ENCODE measurements around the gene FOLR2. TPM values are rescaled to one million over a fixed set of nuclear protein-coding genes. Genes with fewer than 3 reads are reported as not detected.

The FOLR2 gene
- total RNA-seq, 1 experiment from 2014 or later: not detected

- ATAC-seq: peak; percentile 96
- peak; percentile 54 for DNase-seq (ENCODE audit: low read depth, low spot score)
- Histone ChIP-seq H3K36me3 (ENCODE audit: control insufficient read depth in 1 of 2, insufficient read depth in 2 of 2, low read length in 2 of 2) (no peaks in the 10 kb centered on the region), H3K27ac (ENCODE audit: low read depth, low read length) (no peak within 1 kb of the TSS), H3K4me3 (replicated peaks in 1 of 2; ENCODE audit: low read depth in 1 of 2, low read length in 2 of 2) (0 out of 4 replicates have a peak within 1 kb of the TSS, but pooled peaks of 1 of the 2 experiments have one; percentile 5), H3K9me2 (ENCODE audit: insufficient read depth) (no peaks in the 10 kb centered on the region), H3K27me3 (ENCODE audit: insufficient read depth, low read length) (no peaks in the 10 kb centered on the region), H3K4me2 (ENCODE audit: low read length) (peak within 1 kb of the TSS; percentile 62), H3K9me3 (ENCODE audit: control insufficient read depth in 1 of 2, insufficient read depth in 1 of 2, low read depth in 1 of 2, low read length in 2 of 2) (no peaks in the 10 kb centered on the region), H4K20me1 (ENCODE audit: insufficient read depth) (no peaks in the 10 kb centered on the region), H3K9ac (ENCODE audit: low read length) (no peak within 1 kb of the TSS), H3K79me2 (ENCODE audit: insufficient read depth, low read length) (no peaks in the 10 kb centered on the region), H2AFZ (ENCODE audit: low read depth, low read length, poor library complexity, severe bottlenecking) (peak within 1 kb of the TSS; percentile 96), H3K4me1 (ENCODE audit: control insufficient read depth in 1 of 2, insufficient read depth in 2 of 2, low read length in 2 of 2) (peaks cover 13 to 20% of the 10 kb centered on the region in 2 experiments)
- no TSS peak for BruUV-seq (replicated peaks)
- CTCF ChIA-PET: no interaction called here
- POLR2A ChIA-PET: interaction anchor here (0.6 kb wide), 1 partner anchor 9 kb away, joined by 3 read pairs; no protein-coding TSS in a partner anchor
- intact Hi-C loops (cut with micrococcal nuclease): no loop called here
- RAD21 ChIA-PET (ENCODE audit: low non-redundant PET in 1 of 2, low total read pairs in 2 of 2, uncharacterized antibody in 2 of 2, unreplicated experiment in 2 of 2): no interaction called here
- TF ChIP-seq CTCF (IDR thresholded peaks at IDR 0.05 in 2 of 3, conservative IDR thresholded peaks at IDR 0.05 in 1 of 3; ENCODE audit: borderline replicate concordance in 1 of 3, insufficient read depth in 1 of 3, low read depth in 2 of 3, low read length in 2 of 3) (no peak), SIN3A (IDR thresholded peaks at IDR 0.05; ENCODE audit: low read depth) (no peak), EZH2phosphoT487 (IDR thresholded peaks at IDR 0.05; ENCODE audit: borderline replicate concordance) (no peak), ATF3 (IDR thresholded peaks at IDR 0.05) (no peak), EGR1 (IDR thresholded peaks at IDR 0.05; ENCODE audit: low read depth) (0 out of 2 replicates have a peak, but pooled peaks have one; percentile 35)
Measured at GRCh38 chr11:72191961-72192381, 24.6 kb upstream of the FOLR2 start, which contains the start of gene FOLR1. Gene FOLR1, plus strand, starts transcription at chr11:72192140. Its CDS starts 34 bp downstream, at chr11:72192174.

GRCh38 chr11:72195518-72196270, 20.9 kb upstream of the FOLR2 start:
- no peaks in the 10 kb centered on the region for H4K20me1 ChIP-seq (ENCODE audit: insufficient read depth)
- no peaks in the 10 kb centered on the region for H3K36me3 ChIP-seq (ENCODE audit: control insufficient read depth in 1 of 2, insufficient read depth in 2 of 2, low read length in 2 of 2)
- H3K9me3 ChIP-seq (ENCODE audit: control insufficient read depth in 1 of 2, insufficient read depth in 1 of 2, low read depth in 1 of 2, low read length in 2 of 2): no peaks in the 10 kb centered on the region
- RAD21 ChIA-PET (ENCODE audit: low non-redundant PET in 1 of 2, low total read pairs in 2 of 2, uncharacterized antibody in 2 of 2, unreplicated experiment in 2 of 2): no interaction called here
- H3K27me3 ChIP-seq (ENCODE audit: insufficient read depth, low read length): no peaks in the 10 kb centered on the region
- H3K4me1 ChIP-seq (ENCODE audit: control insufficient read depth in 1 of 2, insufficient read depth in 2 of 2, low read length in 2 of 2): peaks cover 13% of the 10 kb centered on the region in 2 experiments; a peak in 3 of 4 replicates
- no peaks in the 10 kb centered on the region for H3K9me2 ChIP-seq (ENCODE audit: insufficient read depth)
- CTCF ChIA-PET: no interaction called here
- no TSS peak for BruUV-seq (replicated peaks)
- no peak overlapping the region for H3K27ac ChIP-seq (ENCODE audit: low read depth, low read length)
- ATAC-seq (no peak), DNase-seq (ENCODE audit: low read depth, low spot score) (no peak)
- H3K4me3 ChIP-seq (replicated peaks in 1 of 2; ENCODE audit: low read depth in 1 of 2, low read length in 2 of 2): no peak overlapping the region
- H3K9ac ChIP-seq (ENCODE audit: low read length): no peak overlapping the region
- intact Hi-C loops (cut with micrococcal nuclease): no loop called here
- POLR2A ChIA-PET: no interaction called here
- H3K4me2 ChIP-seq (ENCODE audit: low read length): no peak overlapping the region
- H3K79me2 ChIP-seq (ENCODE audit: insufficient read depth, low read length): no peaks in the 10 kb centered on the region
- H2AFZ ChIP-seq (ENCODE audit: low read depth, low read length, poor library complexity, severe bottlenecking): no peak overlapping the region
- TF ChIP-seq SP1 (IDR thresholded peaks at IDR 0.05; ENCODE audit: low read depth) (no peak), JUND (IDR thresholded peaks at IDR 0.05) (no peak), ZBTB33 (IDR thresholded peaks at IDR 0.05; ENCODE audit: extremely low read depth, insufficient replicate concordance, low read length) (no peak), ZFX (IDR thresholded peaks at IDR 0.05) (no peak), SIN3A (IDR thresholded peaks at IDR 0.05; ENCODE audit: low read depth) (no peak), ATF3 (IDR thresholded peaks at IDR 0.05) (no peak), POLR2A (IDR thresholded peaks at IDR 0.05; ENCODE audit: borderline replicate concordance, extremely low read depth, insufficient read depth, insufficient read length) (no peak)
